ENCODE results near the gene MRPL24.

- no peak for TF ChIP-seq EP300 (IDR thresholded peaks at IDR 0.05)
- TF ChIP-seq CTCF (IDR thresholded peaks at IDR 0.05), result no peak
- no peak for TF ChIP-seq POLR2A (IDR thresholded peaks at IDR 0.05)
These were observed 599 bp downstream of the MRPL24 start for GRCh38 chr1:156740237-156740740.
